Stimulated activated CD4-positive, alpha-beta T cell treated with anti-CD3 and anti-CD28 coated beads, Interleukin-15, amount 100 ng/mL, for 1 hour (primary cell): ENCODE data around the gene RSPH9.

Experiments
- DNase-seq, 2 donors: peaks; one replicate each; pipeline ENCODE4 v3.0.0-alpha.2; 2020; ENCODE audit warnings: low read depth in 1 of 2, low spot score in 1 of 2

Gene RSPH9

DNA sequence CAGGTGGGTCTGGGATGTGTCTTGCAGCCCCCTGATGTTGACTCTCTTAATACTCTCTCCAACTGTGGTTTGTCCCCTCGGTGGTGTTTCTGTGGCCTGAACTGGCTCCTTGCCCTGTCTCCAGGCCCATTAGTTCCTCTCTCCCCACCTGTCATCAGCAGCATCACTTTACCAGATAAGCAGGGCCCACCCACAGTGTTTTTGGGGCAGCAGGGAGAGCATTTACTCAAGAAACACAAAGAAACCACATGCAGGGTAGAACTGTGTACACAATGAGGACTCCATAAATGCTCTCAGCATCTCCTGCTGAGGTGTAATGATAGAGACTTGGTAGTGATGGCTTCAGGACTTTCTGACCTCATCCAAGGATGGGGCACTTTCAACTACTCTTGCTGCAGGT lies 62.9 kb downstream of the RSPH9 start:
- no peak for DNase-seq

DNA sequence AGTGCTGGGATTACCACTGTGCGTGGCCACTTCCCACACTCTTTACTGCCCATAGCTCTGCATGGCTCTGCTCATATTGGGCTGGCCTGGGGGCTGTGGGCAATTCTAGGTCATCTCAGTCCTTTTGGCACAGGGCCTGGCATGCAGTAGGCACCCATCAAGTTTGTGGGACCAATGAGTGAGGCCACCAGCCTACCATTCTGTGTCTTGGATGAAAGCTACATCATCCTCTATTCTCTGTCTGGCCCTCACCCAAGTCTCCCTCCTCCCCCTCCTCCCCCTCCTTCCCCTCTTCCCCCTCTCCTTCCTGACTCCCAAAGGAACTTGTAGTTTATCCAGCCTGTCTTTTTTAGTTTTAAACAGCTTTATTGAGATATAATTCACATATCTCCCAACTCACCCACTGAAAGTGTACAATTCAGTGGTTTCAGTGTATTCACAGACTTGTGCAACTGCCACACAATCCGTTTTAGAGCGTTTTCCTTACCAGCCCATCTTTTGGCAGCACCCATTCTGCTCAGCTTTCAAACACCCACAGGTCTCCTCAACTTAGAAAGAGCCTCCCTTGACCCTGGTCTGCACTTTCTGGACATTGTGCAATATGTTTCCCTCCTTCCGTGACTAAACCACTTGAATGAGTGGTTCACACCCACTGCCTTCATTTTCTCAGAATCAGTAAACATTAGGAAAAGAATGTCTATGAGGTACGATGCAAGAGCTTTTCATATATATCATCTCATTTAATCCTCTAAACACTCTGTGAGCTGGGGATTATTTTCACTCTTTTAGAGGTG lies 64.2 kb downstream of the RSPH9 start:
- DNase-seq, result no peak

DNA sequence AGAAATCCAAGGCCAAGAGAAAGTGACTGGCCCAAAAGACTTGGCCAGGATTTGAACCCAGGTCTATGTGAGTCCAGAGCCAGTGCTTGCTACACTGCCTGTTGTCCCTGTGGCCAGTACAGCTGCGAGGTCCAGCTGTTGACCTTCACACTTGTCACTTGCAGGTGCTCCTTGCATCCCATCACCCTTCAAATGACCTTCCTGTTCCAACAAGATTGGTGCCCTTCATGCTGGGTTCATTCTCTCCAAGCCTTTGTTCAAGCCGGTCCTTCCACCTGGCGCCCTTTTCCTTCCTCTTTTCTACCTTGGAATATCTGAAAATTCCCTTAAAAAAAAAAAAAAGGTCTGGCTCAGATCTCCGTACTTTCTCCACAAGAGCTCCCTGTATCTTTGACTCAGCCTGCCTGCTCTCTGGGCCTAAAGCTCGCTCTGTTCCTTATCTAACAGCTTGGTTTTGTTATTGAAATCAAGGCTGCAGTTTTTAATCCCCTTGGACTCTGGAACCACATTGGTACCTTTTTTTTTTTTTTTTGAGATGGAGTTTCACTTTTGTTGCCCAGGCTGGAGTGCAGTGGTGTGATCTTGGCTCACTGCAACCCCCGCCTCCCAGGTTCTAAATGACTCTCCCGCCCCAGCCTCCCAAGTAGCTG lies 64.9 kb downstream of the RSPH9 start:
- no peak for DNase-seq

DNA sequence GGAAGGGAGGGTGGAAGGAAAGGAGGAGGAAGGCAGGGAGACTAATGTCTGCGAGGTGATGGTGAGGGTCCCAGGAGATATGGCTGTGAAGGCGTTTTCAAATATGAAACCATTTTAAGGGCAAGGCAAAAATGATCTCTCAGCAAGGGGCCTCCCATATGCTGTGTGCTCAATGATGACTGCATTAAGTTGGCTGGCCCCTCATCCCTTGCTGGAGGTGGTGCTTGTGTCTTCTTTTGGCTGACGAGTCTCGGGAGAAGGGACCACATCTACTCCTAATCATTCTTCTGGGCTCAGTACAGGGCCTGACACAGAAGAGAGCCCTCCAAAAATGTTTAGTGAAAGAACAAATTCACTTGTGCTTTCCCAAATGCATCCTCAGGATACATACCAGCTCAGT lies 65.7 kb downstream of the RSPH9 start:
- DNase-seq, result no peak

DNA sequence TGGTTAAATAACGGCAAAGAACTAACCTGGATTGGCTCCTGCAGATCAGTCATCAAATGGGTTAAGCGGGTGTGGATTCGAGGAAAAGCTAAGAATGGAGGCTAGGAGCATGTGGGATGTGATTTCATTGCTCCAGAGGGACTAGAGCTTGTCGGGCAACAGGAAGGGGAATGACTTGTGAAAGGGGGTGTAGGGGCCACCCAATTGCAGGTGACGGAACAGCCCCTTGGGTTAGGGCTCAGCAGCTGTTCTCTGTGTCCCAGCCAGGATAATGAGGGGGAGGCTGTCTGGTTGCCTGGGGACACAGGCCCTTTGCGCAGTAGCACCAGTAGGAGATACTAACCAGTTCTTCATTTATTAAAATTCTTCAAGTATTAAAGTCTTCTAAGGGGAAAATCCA lies 67.7 kb downstream of the RSPH9 start:
- no peak for DNase-seq

DNA sequence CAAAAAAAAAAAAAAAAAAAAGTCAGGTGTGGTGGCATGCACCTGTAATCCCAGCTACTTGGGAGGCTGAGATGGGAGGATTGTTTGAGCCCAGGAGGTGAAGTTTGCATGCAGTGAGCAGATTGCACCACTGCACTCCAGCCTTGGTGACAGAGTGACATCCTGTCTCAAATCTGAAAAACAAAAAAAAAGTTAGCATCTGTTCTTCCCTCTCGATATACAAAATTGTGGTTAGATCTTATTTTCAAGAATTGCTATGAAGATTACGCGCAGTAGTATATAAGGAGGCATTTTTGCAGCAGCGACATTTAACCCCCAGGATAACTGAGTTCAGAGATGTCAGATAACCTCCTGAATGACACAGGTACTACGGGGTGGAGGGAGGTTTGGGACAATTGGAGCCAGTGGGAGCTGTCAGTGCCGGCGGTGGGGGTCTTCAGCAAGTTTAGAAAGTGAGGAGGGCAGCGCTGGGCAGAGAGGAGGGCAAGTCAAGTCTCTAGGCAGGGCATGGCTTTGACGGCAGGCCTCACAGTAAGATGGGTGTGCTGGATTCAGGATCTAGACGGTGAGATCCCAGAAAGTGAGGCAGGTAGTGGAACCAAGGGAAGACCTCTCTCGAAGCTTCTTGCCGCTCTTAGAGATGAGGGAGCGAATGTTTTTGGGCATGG lies 68.9 kb downstream of the RSPH9 start:
- DNase-seq, result no peak

DNA sequence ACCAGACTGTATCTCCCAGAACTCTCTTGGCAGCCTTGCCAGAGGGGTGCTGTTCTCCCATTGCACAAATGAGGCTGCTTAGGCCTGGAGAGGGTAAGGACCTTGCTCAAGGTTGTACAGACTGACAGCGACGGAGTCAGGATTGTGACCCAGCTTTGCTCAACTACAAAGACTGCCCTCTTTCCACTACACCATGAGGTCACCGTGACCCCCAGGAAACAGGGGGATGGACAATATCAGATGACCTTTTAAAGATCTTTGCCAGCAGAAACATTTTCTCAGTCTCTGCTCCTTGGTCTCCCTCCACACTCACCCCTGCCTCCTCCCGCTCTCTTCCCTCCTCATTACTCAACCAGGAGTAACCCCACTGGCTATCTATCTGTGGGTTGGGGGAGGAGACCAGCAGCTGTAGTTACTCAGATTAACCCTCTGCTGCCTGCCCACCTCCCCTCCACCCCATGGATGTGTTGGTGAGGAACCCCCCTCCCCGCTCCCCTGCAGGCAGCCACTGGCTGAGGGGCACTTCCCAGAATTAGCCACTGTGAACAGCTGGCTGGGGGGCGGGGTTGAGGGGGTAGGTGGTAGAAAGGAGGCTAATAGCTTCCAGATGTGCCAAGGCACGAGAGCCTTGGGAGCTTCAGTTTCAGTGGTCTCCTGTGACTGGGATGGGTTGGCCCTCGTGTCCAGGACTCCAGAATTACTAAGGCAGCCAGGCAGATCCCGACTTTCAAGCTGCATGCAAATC lies 69.6 kb downstream of the RSPH9 start:
- DNase-seq, result no peak

DNA sequence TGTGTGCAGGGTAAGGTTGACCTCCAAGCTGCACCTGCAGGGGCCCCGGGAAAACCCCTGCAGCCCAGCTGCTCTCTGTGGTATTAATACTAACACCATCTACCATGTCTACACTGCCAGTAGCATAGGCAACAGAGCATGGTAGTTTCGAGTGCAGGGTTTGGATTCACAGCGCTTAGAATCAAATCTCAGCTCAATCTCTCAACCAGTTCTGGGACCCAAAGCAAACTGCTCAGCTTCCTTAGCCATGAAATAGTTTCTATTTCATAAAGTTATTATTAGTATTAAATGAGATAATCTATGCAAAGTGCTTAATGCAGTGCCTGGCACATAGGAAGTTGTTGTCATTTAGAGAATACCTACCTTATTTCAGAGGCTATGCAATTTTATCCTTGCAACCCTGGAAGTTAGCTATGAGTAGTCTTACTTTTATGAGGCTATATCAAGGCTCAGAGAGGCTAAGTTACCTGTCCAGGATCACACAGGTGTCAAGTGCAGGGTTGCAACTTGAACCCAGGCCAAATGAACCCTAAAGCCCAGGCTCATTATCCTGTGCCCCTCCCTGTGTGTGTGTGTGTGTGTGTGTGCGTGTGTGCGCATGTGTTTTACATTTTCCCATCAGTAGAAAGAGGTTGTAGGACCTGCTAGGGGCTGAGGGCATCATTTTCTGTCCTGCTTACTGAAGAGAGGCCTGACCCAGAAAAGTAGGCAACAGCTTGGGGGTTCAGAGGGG lies 70.4 kb downstream of the RSPH9 start:
- no peak for DNase-seq

DNA sequence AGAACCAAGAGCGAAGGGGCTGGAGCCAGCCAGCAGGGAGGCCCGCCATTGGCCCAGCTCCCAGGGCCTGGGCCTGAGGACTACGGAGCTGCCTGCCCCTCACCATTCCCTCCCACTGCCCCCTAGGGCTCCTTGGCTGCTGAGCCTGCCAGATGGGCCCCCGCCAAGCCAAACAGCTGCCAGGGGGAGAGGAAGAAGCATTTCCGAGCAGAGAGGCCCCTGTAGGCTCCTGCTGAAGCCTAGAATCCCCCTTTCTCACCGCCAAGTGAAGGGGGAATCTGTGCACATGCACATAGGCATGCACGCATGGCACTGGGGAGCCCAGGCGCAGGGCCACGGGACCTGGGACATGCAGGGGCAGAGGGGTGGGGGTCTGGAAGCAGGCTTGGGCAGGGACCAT lies 71.3 kb downstream of the RSPH9 start:
- no peak for DNase-seq

DNA sequence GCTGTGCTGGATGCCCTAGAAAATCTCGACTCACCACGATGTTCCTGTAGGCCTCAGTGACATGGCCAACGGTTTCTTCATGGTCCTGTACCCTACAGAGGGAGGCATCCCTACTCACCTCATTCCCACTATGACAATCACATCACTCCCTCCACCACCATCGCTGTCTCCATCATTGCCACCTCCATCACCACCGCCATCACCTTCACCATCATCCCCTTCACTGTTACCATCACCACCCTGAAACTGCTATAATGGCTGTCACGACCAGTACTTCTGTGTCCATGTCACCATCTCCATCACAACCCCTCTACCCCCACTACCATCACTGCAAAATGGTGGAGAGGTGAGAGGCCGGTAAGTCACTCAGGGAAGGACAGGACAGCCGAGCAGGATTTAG lies 72.6 kb downstream of the RSPH9 start:
- no peak for DNase-seq

DNA sequence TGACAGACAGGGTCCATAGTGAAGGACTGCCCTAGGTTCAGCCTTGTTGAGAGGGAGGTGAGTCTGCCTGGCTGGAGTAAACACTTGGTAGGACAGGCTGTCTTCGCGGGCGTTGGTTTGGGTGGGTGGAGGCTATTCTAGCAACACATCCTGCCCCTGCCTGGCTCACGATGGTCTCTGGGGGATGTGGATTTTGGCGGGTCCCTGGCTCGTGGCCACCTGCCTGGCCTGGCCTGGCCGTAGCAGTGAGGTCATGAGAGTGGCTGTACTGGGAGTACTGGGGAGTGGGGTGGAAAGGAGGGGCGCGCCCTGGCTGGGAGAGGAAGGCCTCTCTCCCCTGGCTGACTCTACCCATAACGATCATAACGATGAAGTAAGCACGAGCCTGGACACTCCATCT lies 73.0 kb downstream of the RSPH9 start:
- DNase-seq, result no peak

DNA sequence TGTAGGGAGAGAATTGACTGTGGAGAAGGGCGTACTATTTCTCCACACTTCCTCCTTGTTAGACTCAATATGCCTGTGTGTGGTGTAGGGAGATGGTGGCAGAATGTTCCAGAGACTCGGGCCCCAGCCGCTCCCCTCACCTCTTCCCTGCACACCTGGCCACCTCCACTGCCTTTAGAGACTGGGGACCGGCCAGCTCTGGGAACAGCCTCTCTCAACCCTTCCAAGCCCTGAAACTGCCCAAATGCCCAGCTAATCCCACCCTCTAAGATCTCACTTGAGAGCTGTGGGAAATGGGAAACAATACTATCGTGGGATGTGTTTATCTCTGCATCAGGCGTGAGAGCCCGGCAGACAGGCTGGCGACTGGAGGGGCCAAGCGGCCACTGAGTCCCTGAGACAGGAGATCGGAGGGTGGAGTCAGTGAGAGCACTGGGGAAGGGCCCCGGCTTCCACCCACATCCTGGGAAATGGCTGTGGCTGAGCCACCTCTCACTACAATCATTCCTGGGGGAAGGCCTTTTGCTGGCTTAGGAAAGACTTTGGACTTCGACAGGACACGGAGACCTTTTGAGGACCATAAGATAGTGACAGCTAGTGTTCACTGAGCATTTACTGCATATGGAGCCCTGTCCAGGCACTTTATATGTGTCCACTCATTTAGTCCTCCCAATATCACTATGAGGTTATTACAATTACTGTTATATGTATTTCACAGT lies 73.7 kb downstream of the RSPH9 start:
- no peak for DNase-seq

DNA sequence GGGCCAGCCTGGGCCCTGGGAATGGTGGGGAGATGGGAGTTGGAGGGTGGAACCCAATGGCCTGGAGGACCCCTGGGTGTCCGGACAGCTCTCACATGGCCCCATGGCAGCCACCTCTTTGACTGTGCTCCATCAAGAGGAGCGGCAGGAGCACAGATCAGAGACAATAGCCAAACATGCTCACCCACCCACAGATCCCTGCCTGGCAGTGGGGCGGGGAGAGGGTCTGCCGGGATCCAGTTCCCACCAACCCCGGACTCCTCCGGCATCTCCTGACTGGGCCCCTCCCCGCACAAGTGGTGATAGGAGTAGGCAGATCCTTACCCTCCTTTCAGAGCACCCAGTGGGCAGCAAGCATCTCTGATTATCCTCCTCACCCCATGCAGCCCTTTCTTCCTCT lies 74.7 kb downstream of the RSPH9 start:
- no peak for DNase-seq

DNA sequence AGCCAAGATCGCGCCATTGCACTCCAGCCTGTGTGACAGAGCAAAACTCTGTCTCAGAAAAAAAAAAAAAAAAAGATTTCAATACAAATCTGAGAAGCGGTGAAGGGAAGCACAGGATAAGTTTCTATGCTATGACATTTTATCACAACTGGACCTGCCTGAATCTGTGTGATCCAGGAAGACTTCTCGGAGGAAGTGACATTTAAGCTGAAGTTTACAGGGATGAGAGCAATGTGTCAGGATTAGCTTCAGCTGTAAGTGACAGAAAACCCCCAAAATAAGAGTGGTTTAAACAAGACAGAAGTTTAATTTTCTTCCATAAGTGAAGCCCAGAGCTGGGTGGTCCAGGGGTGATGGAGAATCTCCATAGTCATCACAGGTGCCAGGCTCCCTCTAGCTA lies 76.2 kb downstream of the RSPH9 start:
- DNase-seq, result no peak
